Keratinocyte (primary cell): Measurements from ENCODE around the gene PARD3B.

ENCODE experiments used
- EZH2 ChIP-seq: IDR thresholded peaks from one replicate; pipeline ENCODE4 v1.6.1; 2012; ENCODE audit warnings: inconsistent platforms, mild to moderate bottlenecking, low read length, moderate library complexity
- TF ChIP-seq, protein P1 (sequence below), 3 experiments: IDR thresholded peaks in 1 of 3; conservative IDR thresholded peaks in 1 of 3; optimal IDR thresholded peaks in 1 of 3; 2 replicates in 2 of 3; 3 replicates in 1 of 3; pipeline versions ENCODE3 to v1.5.1; 2011; ENCODE audit warnings: low read length in 3 of 3, mild to moderate bottlenecking in 3 of 3, moderate library complexity in 2 of 3, control low read depth in 1 of 3, inconsistent platforms in 1 of 3; ENCODE audit not compliant: insufficient read depth in 2 of 3; ENCODE audit errors: extremely low read depth in 1 of 3

DNA sequence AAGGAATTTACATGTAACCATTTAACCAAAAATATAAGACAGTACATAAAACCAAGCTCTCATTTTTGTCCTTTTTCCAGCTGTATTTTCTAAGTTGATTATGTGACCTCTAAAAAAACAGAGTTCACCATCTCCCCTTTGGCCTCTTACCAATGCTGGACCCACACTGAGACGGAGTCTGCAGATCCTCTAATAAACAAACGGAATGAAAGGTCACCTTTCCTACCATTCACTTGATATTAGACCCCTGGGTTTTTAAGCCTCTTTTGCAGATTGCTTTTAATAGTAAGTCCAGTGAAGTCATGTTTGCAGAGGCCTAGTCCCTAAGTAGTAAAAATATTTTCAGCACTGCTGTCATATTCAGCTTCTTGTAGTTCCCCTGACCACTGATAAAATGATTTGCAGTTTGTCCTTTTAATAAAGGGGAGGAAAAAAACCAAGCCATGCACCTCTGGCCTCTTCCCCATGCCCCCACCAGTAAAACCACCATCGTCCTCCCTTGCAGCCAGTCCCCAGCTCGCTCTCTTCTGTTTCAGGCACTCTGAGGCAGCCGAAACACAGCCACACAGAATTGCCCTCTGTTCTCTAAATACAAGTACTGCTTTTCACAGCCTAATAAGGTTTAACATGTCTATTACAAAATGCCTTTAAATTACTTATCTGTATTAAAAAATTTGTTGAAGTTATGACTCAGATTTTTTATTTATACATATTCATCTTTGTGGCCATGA is 427.5 kb downstream of the PARD3B start:
- TF ChIP-seq, protein P1, sequence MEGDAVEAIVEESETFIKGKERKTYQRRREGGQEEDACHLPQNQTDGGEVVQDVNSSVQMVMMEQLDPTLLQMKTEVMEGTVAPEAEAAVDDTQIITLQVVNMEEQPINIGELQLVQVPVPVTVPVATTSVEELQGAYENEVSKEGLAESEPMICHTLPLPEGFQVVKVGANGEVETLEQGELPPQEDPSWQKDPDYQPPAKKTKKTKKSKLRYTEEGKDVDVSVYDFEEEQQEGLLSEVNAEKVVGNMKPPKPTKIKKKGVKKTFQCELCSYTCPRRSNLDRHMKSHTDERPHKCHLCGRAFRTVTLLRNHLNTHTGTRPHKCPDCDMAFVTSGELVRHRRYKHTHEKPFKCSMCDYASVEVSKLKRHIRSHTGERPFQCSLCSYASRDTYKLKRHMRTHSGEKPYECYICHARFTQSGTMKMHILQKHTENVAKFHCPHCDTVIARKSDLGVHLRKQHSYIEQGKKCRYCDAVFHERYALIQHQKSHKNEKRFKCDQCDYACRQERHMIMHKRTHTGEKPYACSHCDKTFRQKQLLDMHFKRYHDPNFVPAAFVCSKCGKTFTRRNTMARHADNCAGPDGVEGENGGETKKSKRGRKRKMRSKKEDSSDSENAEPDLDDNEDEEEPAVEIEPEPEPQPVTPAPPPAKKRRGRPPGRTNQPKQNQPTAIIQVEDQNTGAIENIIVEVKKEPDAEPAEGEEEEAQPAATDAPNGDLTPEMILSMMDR (optimal IDR thresholded peaks at IDR 0.05 in 1 of 3, IDR thresholded peaks at IDR 0.05 in 1 of 3, conservative IDR thresholded peaks at IDR 0.05 in 1 of 3; ENCODE audit: extremely low read depth in 1 of 3, insufficient read depth in 2 of 3, low read length in 3 of 3): no peak
- no peak for TF ChIP-seq EZH2
